ENCODE results near the gene IGSF9. TPM values are rescaled to one million over a fixed set of nuclear protein-coding genes. Genes with fewer than 3 reads are reported as not detected.

The IGSF9 gene
- total RNA-seq = not detected in 2 replicates

GRCh38 chr1:159945483-159946241 lies at the start of gene IGSF9:
IGSF9 (minus strand) TSS chr1:159945613; CDS start chr1:159943454, 2,159 bp downstream.

GRCh38 chr1:159953536-159954515 lies 8.4 kb upstream of the IGSF9 start, which contains the start of gene SLAMF9:
SLAMF9 (minus strand) TSS chr1:159954237; CDS start chr1:159954137, 100 bp downstream.

GRCh38 chr1:159924791-159925718 lies 20.4 kb downstream of the IGSF9 start, which contains the start of gene TAGLN2:
TAGLN2 (minus strand) TSS chr1:159925507; CDS start chr1:159920509, 4,998 bp downstream.

GRCh38 chr1:159900086-159900680 lies 45.2 kb downstream of the IGSF9 start, which contains the start of gene CFAP45:
CFAP45 (minus strand) TSS chr1:159900165; CDS start chr1:159900098, 67 bp downstream.

Other genes starting within 250 kb of the IGSF9 start
- not detected in 2 replicates for gene CRP, start 231.0 kb downstream of the IGSF9 start, total RNA-seq
- 16.3 and 17.7 TPM in 2 replicates for gene DUSP23, start 164.7 kb downstream of the IGSF9 start, total RNA-seq
- not detected in 2 replicates for gene FCRL6, start 143.3 kb downstream of the IGSF9 start, total RNA-seq
- gene SLAMF8, start 118.7 kb downstream of the IGSF9 start, total RNA-seq = under 0.01 TPM in 1 of 2 replicates, not detected in the other
- gene VSIG8, start 83.0 kb downstream of the IGSF9 start, total RNA-seq = not detected in 2 replicates
- under 0.01 and 0.17 TPM in 2 replicates for gene CFAP45, start 45.4 kb downstream of the IGSF9 start, total RNA-seq
- 91.4 and 105 TPM in 2 replicates for gene TAGLN2, start 20.1 kb downstream of the IGSF9 start, total RNA-seq
- gene SLAMF9, start 8.6 kb upstream of the IGSF9 start, total RNA-seq = not detected in 2 replicates
- gene PIGM, start 86.4 kb upstream of the IGSF9 start, total RNA-seq = 3.1 and 4.3 TPM in 2 replicates
- not detected in 2 replicates for gene KCNJ10, start 124.5 kb upstream of the IGSF9 start, total RNA-seq
- not detected in 2 replicates for gene KCNJ9, start 135.9 kb upstream of the IGSF9 start, total RNA-seq
- gene IGSF8, start 153.0 kb upstream of the IGSF9 start, total RNA-seq = 6.5 and 7.7 TPM in 2 replicates
- not detected in 2 replicates for gene ATP1A2, start 170.1 kb upstream of the IGSF9 start, total RNA-seq
- gene ATP1A4, start 206.0 kb upstream of the IGSF9 start, total RNA-seq = not detected in 2 replicates
- not detected in 2 replicates for gene CASQ1, start 245.0 kb upstream of the IGSF9 start, total RNA-seq

Data from dermis lymphatic vessel endothelial cell (primary cell).